ENCODE results near the gene SCARB1.

Gene SCARB1

GRCh38 chr12:124842800-124843510 is 20.7 kb downstream of the SCARB1 start:
- Histone ChIP-seq H3K9ac (ENCODE audit: low read depth, low read length) (no peak overlapping the region), H4K20me1 (ENCODE audit: insufficient read depth, low read length) (peaks cover 8% of the 10 kb centered on the region), H3K27me3 (ENCODE audit: insufficient read depth, low read length, poor library complexity) (no peaks in the 10 kb centered on the region), H2AFZ (ENCODE audit: low read depth, low read length) (no peak overlapping the region), H3K36me3 (ENCODE audit: insufficient read depth, low read length) (peaks cover 4% of the 10 kb centered on the region; the same call in 1 of the 2 replicates), H3K4me1 (ENCODE audit: insufficient read depth, low read length) (no peaks in the 10 kb centered on the region), H3K4me2 (ENCODE audit: insufficient read depth, low read length) (no peak overlapping the region), H3K4me3 (ENCODE audit: low read depth in 1 of 2, low read length in 2 of 2) (no peak overlapping the region), H3K9me3 (ENCODE audit: insufficient read depth, low read length, severe bottlenecking) (no peaks in the 10 kb centered on the region), H3K27ac (ENCODE audit: low read length) (no peak overlapping the region), H3K79me2 (ENCODE audit: insufficient read depth, low read length) (0 out of 2 replicates have a peak, but pooled peaks cover 2% of the 10 kb centered on the region)
- TF ChIP-seq EZH2 (IDR thresholded peaks at IDR 0.05; ENCODE audit: borderline replicate concordance, low read depth, low read length, severe bottlenecking) = no peak
- TF ChIP-seq CTCF (IDR thresholded peaks at IDR 0.05; ENCODE audit: borderline replicate concordance, extremely low read depth, low read length, poor library complexity, severe bottlenecking) = no peak
- ATAC-seq (ENCODE audit: insufficient read depth, low read depth) = no peak
- DNase-seq = no peak

GRCh38 chr12:124842073-124842749 is 21.5 kb downstream of the SCARB1 start:
- ATAC-seq (ENCODE audit: insufficient read depth, low read depth) (no peak), DNase-seq (no peak)
- 0 out of 2 replicates have a peak, but pooled peaks cover 2% of the 10 kb centered on the region for H3K79me2 ChIP-seq (ENCODE audit: insufficient read depth, low read length)
- H3K9ac ChIP-seq (ENCODE audit: low read depth, low read length) = no peak overlapping the region
- H3K27me3 ChIP-seq (ENCODE audit: insufficient read depth, low read length, poor library complexity) = no peaks in the 10 kb centered on the region
- no peak for TF ChIP-seq EZH2 (IDR thresholded peaks at IDR 0.05; ENCODE audit: borderline replicate concordance, low read depth, low read length, severe bottlenecking)
- TF ChIP-seq CTCF (IDR thresholded peaks at IDR 0.05; ENCODE audit: borderline replicate concordance, extremely low read depth, low read length, poor library complexity, severe bottlenecking) = no peak
- no peaks in the 10 kb centered on the region for H3K4me1 ChIP-seq (ENCODE audit: insufficient read depth, low read length)
- H3K4me3 ChIP-seq (ENCODE audit: low read depth in 1 of 2, low read length in 2 of 2) = no peak overlapping the region
- no peak overlapping the region for H3K4me2 ChIP-seq (ENCODE audit: insufficient read depth, low read length)
- no peak overlapping the region for H2AFZ ChIP-seq (ENCODE audit: low read depth, low read length)
- H3K9me3 ChIP-seq (ENCODE audit: insufficient read depth, low read length, severe bottlenecking) = no peaks in the 10 kb centered on the region
- H3K27ac ChIP-seq (ENCODE audit: low read length) = no peak overlapping the region
- H4K20me1 ChIP-seq (ENCODE audit: insufficient read depth, low read length) = peaks cover 8% of the 10 kb centered on the region
- no peaks in the 10 kb centered on the region for H3K36me3 ChIP-seq (ENCODE audit: insufficient read depth, low read length)

- Histone ChIP-seq H3K27me3 (ENCODE audit: insufficient read depth, low read length, poor library complexity) (no peaks in the 10 kb centered on the region), H4K20me1 (ENCODE audit: insufficient read depth, low read length) (peaks cover 13% of the 10 kb centered on the region), H3K9ac (ENCODE audit: low read depth, low read length) (no peak overlapping the region), H3K27ac (ENCODE audit: low read length) (no peak overlapping the region), H2AFZ (ENCODE audit: low read depth, low read length) (no peak overlapping the region), H3K4me2 (ENCODE audit: insufficient read depth, low read length) (no peak overlapping the region), H3K4me3 (ENCODE audit: low read depth in 1 of 2, low read length in 2 of 2) (no peak overlapping the region), H3K9me3 (ENCODE audit: insufficient read depth, low read length, severe bottlenecking) (no peaks in the 10 kb centered on the region), H3K36me3 (ENCODE audit: insufficient read depth, low read length) (no peaks in the 10 kb centered on the region), H3K79me2 (ENCODE audit: insufficient read depth, low read length) (peaks cover 4% of the 10 kb centered on the region; the same call in 1 of the 2 replicates), H3K4me1 (ENCODE audit: insufficient read depth, low read length) (no peaks in the 10 kb centered on the region)
- TF ChIP-seq CTCF (IDR thresholded peaks at IDR 0.05; ENCODE audit: borderline replicate concordance, extremely low read depth, low read length, poor library complexity, severe bottlenecking) = no peak
- TF ChIP-seq EZH2 (IDR thresholded peaks at IDR 0.05; ENCODE audit: borderline replicate concordance, low read depth, low read length, severe bottlenecking) = no peak
- 0 out of 3 replicates have a peak, but pooled peaks have one; percentile 35 for ATAC-seq (ENCODE audit: insufficient read depth, low read depth)
- DNase-seq = no peak
Observed at GRCh38 chr12:124841558-124841945, 22.1 kb downstream of the SCARB1 start.

All from DND-41 (cell line).